ENCODE measurements around the gene DISC1. TPM values are rescaled to one million over a fixed set of nuclear protein-coding genes. Genes with fewer than 3 reads are reported as not detected.

DISC1 gene
- total and polyA plus RNA-seq, 2 of the 13 experiments (the other 11 are each of a cell fraction or from before 2014, with no cell fraction given), result 4.2 to 4.6 TPM

GRCh38 chr1:231684356-231685244 is 58.0 kb downstream of the DISC1 start (continued):
- no peak for TF ChIP-seq ZHX2 (IDR thresholded peaks at IDR 0.05; ENCODE audit: low read depth)
- TF ChIP-seq ZHX2 (CRISPR knock-in tag; IDR thresholded peaks at IDR 0.05; ENCODE audit: borderline replicate concordance), result no peak
- TF ChIP-seq, protein P1, sequence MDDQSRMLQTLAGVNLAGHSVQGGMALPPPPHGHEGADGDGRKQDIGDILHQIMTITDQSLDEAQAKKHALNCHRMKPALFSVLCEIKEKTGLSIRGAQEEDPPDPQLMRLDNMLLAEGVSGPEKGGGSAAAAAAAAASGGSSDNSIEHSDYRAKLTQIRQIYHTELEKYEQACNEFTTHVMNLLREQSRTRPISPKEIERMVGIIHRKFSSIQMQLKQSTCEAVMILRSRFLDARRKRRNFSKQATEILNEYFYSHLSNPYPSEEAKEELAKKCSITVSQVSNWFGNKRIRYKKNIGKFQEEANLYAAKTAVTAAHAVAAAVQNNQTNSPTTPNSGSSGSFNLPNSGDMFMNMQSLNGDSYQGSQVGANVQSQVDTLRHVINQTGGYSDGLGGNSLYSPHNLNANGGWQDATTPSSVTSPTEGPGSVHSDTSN (CRISPR knock-in tag; IDR thresholded peaks at IDR 0.05; ENCODE audit: borderline replicate concordance), result no peak
- no peak for TF ChIP-seq POLR2AphosphoS2 (IDR thresholded peaks at IDR 0.05; ENCODE audit: low read depth, low read length)
